Forelimb muscle (tissue), 1 donor: ENCODE data around the gene RNF44. TPM values are rescaled to one million over a fixed set of nuclear protein-coding genes. Genes with fewer than 3 reads are reported as not detected.

Experiments used
- DNase-seq: peaks from one replicate; pipeline ENCODE4 v3.0.0-alpha.2; 2013; ENCODE audit warnings: low read depth
- polyA plus RNA-seq: library from polyadenylated mRNA; unstranded; fragments of 120-200 nt; gene quantifications from one replicate; pipeline ENCODE4 v1.2.1, GENCODE V29; 2013; ENCODE audit not compliant: insufficient read length

Gene RNF44
- polyA plus RNA-seq, 1 donor, result 32.6 TPM

- DNase-seq, result no peak
These were observed 1.5 kb downstream of the RNF44 start for GRCh38 chr5:176535664-176536131.

GRCh38 chr5:176535101-176535663 is 2.0 kb downstream of the RNF44 start:
- DNase-seq, result no peak

GRCh38 chr5:176534640-176535039 is 2.6 kb downstream of the RNF44 start:
- DNase-seq, result no peak

- no peak for DNase-seq
These were observed 3.1 kb downstream of the RNF44 start for GRCh38 chr5:176533894-176534611.

- DNase-seq, result no peak
These were observed 3.8 kb downstream of the RNF44 start for GRCh38 chr5:176533390-176533789.

- no peak for DNase-seq
These were observed 4.4 kb downstream of the RNF44 start for GRCh38 chr5:176532795-176533194.

- DNase-seq, result no peak
These were observed 5.2 kb downstream of the RNF44 start for GRCh38 chr5:176531902-176532493.

GRCh38 chr5:176530983-176531901 is 6.0 kb downstream of the RNF44 start:
- DNase-seq, result no peak

- DNase-seq, result no peak
These were observed 6.7 kb downstream of the RNF44 start for GRCh38 chr5:176530393-176530982.

GRCh38 chr5:176529741-176530141 is 7.5 kb downstream of the RNF44 start:
- DNase-seq, result no peak

GRCh38 chr5:176529116-176529740 is 8.0 kb downstream of the RNF44 start:
- DNase-seq, result no peak

GRCh38 chr5:176528761-176529115 is 8.5 kb downstream of the RNF44 start:
- DNase-seq, result no peak

GRCh38 chr5:176528301-176528700 is 8.9 kb downstream of the RNF44 start:
- DNase-seq, result no peak

- no peak for DNase-seq
These were observed 9.7 kb downstream of the RNF44 start for GRCh38 chr5:176527246-176528222.

- no peak for DNase-seq
These were observed 10.7 kb downstream of the RNF44 start for GRCh38 chr5:176526462-176526861.

GRCh38 chr5:176525677-176526076 is 11.5 kb downstream of the RNF44 start:
- DNase-seq, result no peak

- no peak for DNase-seq
These were observed 12.2 kb downstream of the RNF44 start for GRCh38 chr5:176524987-176525386.

GRCh38 chr5:176524138-176524537 is 13.1 kb downstream of the RNF44 start:
- no peak for DNase-seq

GRCh38 chr5:176521699-176522263 is 15.4 kb downstream of the RNF44 start:
- DNase-seq, result no peak

GRCh38 chr5:176521286-176521685 is 15.9 kb downstream of the RNF44 start:
- DNase-seq, result no peak
